GM12878 (cell line): ENCODE data around the gene TFPI2. TPM values are rescaled to one million over a fixed set of nuclear protein-coding genes. Genes with fewer than 3 reads are reported as not detected.

Experiments
- ATAC-seq: fragments of 200-7000 bp; cut with Tn5 transposase; 3 replicates; pipeline ENCODE4 v1.9.1; 2020; ENCODE audit warnings: mild to moderate bottlenecking, moderate library complexity
- BruUV-seq: library from RNA; stranded (reverse); fragments of 400-500 nt; replicated peaks from 2 replicates; lab custom pipeline; 2021; lab: Mats Ljungman, UMichigan
- CTCF ChIA-PET: fragments of 300-600 bp; sonication (Branson Sonifier 250); formaldehyde crosslinking; extraction: SDS; loops from one replicate; lab custom pipeline; 2021; ENCODE audit warnings: inconsistent platforms; lab: Yijun Ruan, JAX
- POLR2A ChIA-PET: fragments of 350-600 bp; formaldehyde crosslinking; extraction: SDS; loops from one replicate; lab custom pipeline; 2021; ENCODE audit warnings: inconsistent platforms; lab: Charles Lee
- RAD21 ChIA-PET: fragments of 300-600 bp; sonication (Branson Sonifier 250); formaldehyde crosslinking; loops from one replicate; lab custom pipeline; 2023; ENCODE audit warnings: antibody characterized with exemption; ENCODE audit not compliant: unreplicated experiment; lab: Charles Lee
- SMC1A ChIA-PET: fragments of 300-600 bp; sonication (Branson Sonifier 250); formaldehyde crosslinking; loops from one replicate; lab custom pipeline; 2023; ENCODE audit not compliant: unreplicated experiment, uncharacterized antibody; lab: Charles Lee
- DNase-seq: peaks from one replicate; pipeline ENCODE4 v3.0.0-alpha.2; 2011; ENCODE audit warnings: low read depth, low spot score
- FAIRE-seq: peaks from 3 replicates; lab custom pipeline; 2011; peaks lifted over from hg19 to GRCh38; lab: Jason Lieb, UNC
- H2AFZ ChIP-seq: 2 replicates; pipeline ENCODE4 v1.6.0; 2011; ENCODE audit warnings: low read depth, low read length, control low read depth; ENCODE audit not compliant: control insufficient read depth
- H3K27ac ChIP-seq: 2 replicates; pipeline ENCODE4 v1.5.1; 2011; ENCODE audit warnings: control low read depth; ENCODE audit not compliant: control insufficient read depth, insufficient read depth
- H3K27me3 ChIP-seq, 2 experiments: replicated peaks in 1 of 2; 2 replicates each; pipeline versions ENCODE4 v1.6.0 to v1.6.1; 2011; ENCODE audit warnings: low read length in 1 of 2; ENCODE audit not compliant: control insufficient read depth in 2 of 2, insufficient read depth in 2 of 2
- H3K36me3 ChIP-seq, 2 experiments: 2 replicates each; pipeline ENCODE4 v1.5.1; 2011; ENCODE audit warnings: low read length in 1 of 2; ENCODE audit not compliant: control insufficient read depth in 2 of 2, insufficient read depth in 2 of 2
- H3K4me1 ChIP-seq: 2 replicates; pipeline ENCODE4 v1.6.1; 2011; ENCODE audit warnings: mild to moderate bottlenecking, low read length, moderate library complexity, mixed read lengths; ENCODE audit not compliant: control insufficient read depth, insufficient read depth
- H3K4me2 ChIP-seq: 2 replicates; pipeline ENCODE4 v1.6.0; 2011; ENCODE audit warnings: control low read depth; ENCODE audit not compliant: control insufficient read depth, insufficient read depth
- H3K4me3 ChIP-seq: fragments of 200-600 bp; sonication (generic); 2 replicates; pipeline ENCODE4 v1.5.1; 2016
- H3K79me2 ChIP-seq: 2 replicates; pipeline ENCODE4 v1.6.0; 2011; ENCODE audit warnings: low read length; ENCODE audit not compliant: control insufficient read depth, insufficient read depth
- H3K9ac ChIP-seq: 2 replicates; pipeline ENCODE4 v1.8.0; 2011; ENCODE audit warnings: low read length, control low read depth, mixed read lengths; ENCODE audit not compliant: control insufficient read depth, insufficient read depth
- H3K9me3 ChIP-seq: replicated peaks from 3 replicates; pipeline ENCODE4 v1.5.1; 2011; ENCODE audit warnings: mild to moderate bottlenecking, low read length; ENCODE audit not compliant: control insufficient read depth, insufficient read depth
- H4K20me1 ChIP-seq: 2 replicates; pipeline ENCODE4 v1.6.0; 2011; ENCODE audit not compliant: control insufficient read depth, insufficient read depth
- BACH1 ChIP-seq: fragments of 450-650 bp; IDR thresholded peaks from 2 replicates; pipeline ENCODE4 v1.6.1; 2017; ENCODE audit warnings: mild to moderate bottlenecking, borderline replicate concordance
- CREB1 ChIP-seq: IDR thresholded peaks from 2 replicates; pipeline ENCODE4 v1.6.1; 2012; ENCODE audit warnings: low read depth, mild to moderate bottlenecking, inconsistent platforms
- SMAD1 ChIP-seq: fragments of 450-650 bp; IDR thresholded peaks from 2 replicates; pipeline ENCODE4 v1.6.1; 2018; ENCODE audit warnings: mild to moderate bottlenecking, low read depth; ENCODE audit not compliant: partially characterized antibody
- WGBS: methylation state at CpG from one replicate; pipeline ENCODE4 v1.1.6; 2016; ENCODE audit warnings: low lambda C conversion rate; ENCODE audit not compliant: insufficient replicate concordance, insufficient coverage; ENCODE audit errors: missing lambda C conversion rate; 5-methylcytosine and 5-hydroxymethylcytosine counted together
- in situ Hi-C: fragments of 300-500 bp; cut with MboI; formaldehyde crosslinking; loops from 9 replicates; pipeline ENCODE4 v1.14.3; 2018; ENCODE audit warnings: mixed read lengths
- intact Hi-C: fragments of 100-400 bp; cut with micrococcal nuclease; formaldehyde crosslinking; loops from one replicate; pipeline ENCODE4 v1.14.2; 2022; ENCODE audit not compliant: unreplicated experiment
- polyA plus RNA-seq, 11 experiments: library from polyadenylated mRNA; depleted of rRNA in 4 of 11; unstranded in 6 of 11; stranded (reverse) in 5 of 11; fragments of >200 nt; fragmentation: Nextera tagmentation in 4 of 11; fragmentation: Illumina TruSeq in 1 of 11; extraction: Ambion mirVana in 4 of 11; extraction: Trizol in 1 of 11; gene quantifications; 1 replicate in 1 of 11; 2 replicates in 10 of 11; pipeline versions ENCODE4 v1.2.1 to v1.2.3, GENCODE V29; 2011 to 2016; ENCODE audit warnings: inconsistent platforms in 2 of 11, missing spikeins in 2 of 11, low read depth in 1 of 11
- total RNA-seq, 4 experiments: library from RNA; depleted of rRNA in 3 of 4; stranded (reverse); fragments of >200 nt in 3 of 4; fragmentation: Illumina TruSeq in 1 of 4; extraction: Trizol in 1 of 4; gene quantifications; 2 replicates each; pipeline versions ENCODE4 v1.2.1 to v1.2.3, GENCODE V29; 2013 to 2021
- TF ChIP-seq, protein P1 (sequence below): IDR thresholded peaks from 2 replicates; pipeline ENCODE4 v1.6.1; 2012; ENCODE audit warnings: improper control_type of control experiment, low read depth, low read length; ENCODE audit not compliant: insufficient replicate concordance

TFPI2 gene
- total and polyA plus RNA-seq, 10 of the 15 experiments (the other 5 are each of a cell fraction or from before 2014, with no cell fraction given): 0.07 to 1.1 (median 0.31) TPM; not detected in 5

DNA sequence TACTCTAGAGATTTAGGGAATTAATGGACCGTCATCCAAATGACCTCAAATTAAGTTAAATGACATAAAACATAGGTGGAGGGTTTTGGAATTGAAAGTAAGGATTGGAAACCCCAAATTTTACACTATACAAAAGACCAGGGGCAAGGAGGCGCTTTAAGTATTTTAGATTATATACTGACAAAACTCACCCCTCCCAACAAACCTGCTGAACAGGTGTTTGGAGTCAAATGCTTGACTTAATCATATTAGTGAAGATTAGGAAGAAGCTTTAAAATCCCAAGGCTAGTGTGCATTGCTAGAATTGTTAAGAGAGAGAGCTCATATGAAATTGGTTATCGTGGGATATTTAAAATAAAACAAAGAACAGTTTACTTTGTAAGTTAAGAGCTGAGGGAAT lies 15.7 kb upstream of the TFPI2 start, which contains the start of gene GNGT1:
Gene GNGT1 (plus strand): TSS at position 301 of the 400 bp plus-strand sequence. CDS start 180 bp downstream, outside the sequence.
- in situ Hi-C loops: no loop called here

More for the DNA sequence above, 15.7 kb upstream of the TFPI2 start, which contains the start of gene GNGT1:
- ATAC-seq: no peak
- FAIRE-seq: no peak
- intact Hi-C loops: no loop called here
- H3K4me3 ChIP-seq: no peak within 1 kb of the TSS
- H3K79me2 ChIP-seq: no peaks in the 10 kb centered on the region
- no peak within 1 kb of the TSS for H2AFZ ChIP-seq
- no peak within 1 kb of the TSS for H3K9ac ChIP-seq
- ChIA-PET RAD21 (interaction anchor here (0.9 to 1.1 kb wide), 2 partner anchors 181 kb away, joined by 3 to 5 read pairs; no protein-coding TSS in a partner anchor), SMC1A (interaction anchor here (0.9 to 5.9 kb wide), 5 partner anchors 10 to 316 kb away, joined by 3 to 49 read pairs (median 5); no protein-coding TSS in a partner anchor), CTCF (interaction anchor here (0.8 to 4.8 kb wide), 5 partner anchors 16 to 226 kb away, joined by 3 to 32 read pairs (median 4); no protein-coding TSS in a partner anchor), POLR2A (no interaction called here)
- no peak for DNase-seq
- no peaks in the 10 kb centered on the region for H4K20me1 ChIP-seq
- BruUV-seq: no TSS peak
- H3K4me2 ChIP-seq: no peak within 1 kb of the TSS
- H3K36me3 ChIP-seq: no peaks in the 10 kb centered on the region
- H3K9me3 ChIP-seq: no peaks in the 10 kb centered on the region
- WGBS: 45% methylated on average over 3 of the region's 3 CpGs
- no peaks in the 10 kb centered on the region for H3K4me1 ChIP-seq
- TF ChIP-seq BACH1 (no peak), CREB1 (no peak), SMAD1 (no peak)
- TF ChIP-seq, protein P1, sequence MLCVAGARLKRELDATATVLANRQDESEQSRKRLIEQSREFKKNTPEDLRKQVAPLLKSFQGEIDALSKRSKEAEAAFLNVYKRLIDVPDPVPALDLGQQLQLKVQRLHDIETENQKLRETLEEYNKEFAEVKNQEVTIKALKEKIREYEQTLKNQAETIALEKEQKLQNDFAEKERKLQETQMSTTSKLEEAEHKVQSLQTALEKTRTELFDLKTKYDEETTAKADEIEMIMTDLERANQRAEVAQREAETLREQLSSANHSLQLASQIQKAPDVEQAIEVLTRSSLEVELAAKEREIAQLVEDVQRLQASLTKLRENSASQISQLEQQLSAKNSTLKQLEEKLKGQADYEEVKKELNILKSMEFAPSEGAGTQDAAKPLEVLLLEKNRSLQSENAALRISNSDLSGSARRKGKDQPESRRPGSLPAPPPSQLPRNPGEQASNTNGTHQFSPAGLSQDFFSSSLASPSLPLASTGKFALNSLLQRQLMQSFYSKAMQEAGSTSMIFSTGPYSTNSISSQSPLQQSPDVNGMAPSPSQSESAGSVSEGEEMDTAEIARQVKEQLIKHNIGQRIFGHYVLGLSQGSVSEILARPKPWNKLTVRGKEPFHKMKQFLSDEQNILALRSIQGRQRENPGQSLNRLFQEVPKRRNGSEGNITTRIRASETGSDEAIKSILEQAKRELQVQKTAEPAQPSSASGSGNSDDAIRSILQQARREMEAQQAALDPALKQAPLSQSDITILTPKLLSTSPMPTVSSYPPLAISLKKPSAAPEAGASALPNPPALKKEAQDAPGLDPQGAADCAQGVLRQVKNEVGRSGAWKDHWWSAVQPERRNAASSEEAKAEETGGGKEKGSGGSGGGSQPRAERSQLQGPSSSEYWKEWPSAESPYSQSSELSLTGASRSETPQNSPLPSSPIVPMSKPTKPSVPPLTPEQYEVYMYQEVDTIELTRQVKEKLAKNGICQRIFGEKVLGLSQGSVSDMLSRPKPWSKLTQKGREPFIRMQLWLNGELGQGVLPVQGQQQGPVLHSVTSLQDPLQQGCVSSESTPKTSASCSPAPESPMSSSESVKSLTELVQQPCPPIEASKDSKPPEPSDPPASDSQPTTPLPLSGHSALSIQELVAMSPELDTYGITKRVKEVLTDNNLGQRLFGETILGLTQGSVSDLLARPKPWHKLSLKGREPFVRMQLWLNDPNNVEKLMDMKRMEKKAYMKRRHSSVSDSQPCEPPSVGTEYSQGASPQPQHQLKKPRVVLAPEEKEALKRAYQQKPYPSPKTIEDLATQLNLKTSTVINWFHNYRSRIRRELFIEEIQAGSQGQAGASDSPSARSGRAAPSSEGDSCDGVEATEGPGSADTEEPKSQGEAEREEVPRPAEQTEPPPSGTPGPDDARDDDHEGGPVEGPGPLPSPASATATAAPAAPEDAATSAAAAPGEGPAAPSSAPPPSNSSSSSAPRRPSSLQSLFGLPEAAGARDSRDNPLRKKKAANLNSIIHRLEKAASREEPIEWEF: no peak
- no peaks in the 10 kb centered on the region for H3K27me3 ChIP-seq
- no peak within 1 kb of the TSS for H3K27ac ChIP-seq
